Ovary (tissue), 9 donors: ENCODE measurements around the gene ZNF593. TPM values are rescaled to one million over a fixed set of nuclear protein-coding genes. Genes with fewer than 3 reads are reported as not detected.

Experiments used
- DNase-seq, 5 donors: peaks; one replicate each; pipeline ENCODE4 v3.0.0-alpha.2; 2019 to 2020
- H3K27ac ChIP-seq, 2 donors: fragments of 200-600 bp; one replicate each; pipeline versions ENCODE4 v1.5.1 to v1.8.0; 2019 to 2022
- H3K27me3 ChIP-seq: fragments of 200-600 bp; one replicate; pipeline ENCODE4 v1.8.0; 2022
- H3K36me3 ChIP-seq: fragments of 200-600 bp; sonication (generic); one replicate; pipeline ENCODE4 v1.5.1; 2019
- H3K4me1 ChIP-seq: one replicate; pipeline ENCODE4 v1.8.1; 2013; ENCODE audit warnings: mild to moderate bottlenecking, moderate library complexity; ENCODE audit not compliant: insufficient read depth
- H3K4me3 ChIP-seq: fragments of 200-600 bp; sonication (generic); one replicate; pipeline ENCODE4 v1.5.1; 2017
- H3K9me3 ChIP-seq, 2 donors: fragments of 200-600 bp in 1 of 2; sonication (generic) in 1 of 2; one replicate each; pipeline versions ENCODE4 v1.5.1 to v1.8.1; 2013 to 2019; ENCODE audit warnings: mild to moderate bottlenecking in 1 of 2, moderate library complexity in 1 of 2
- EP300 ChIP-seq: sonication (generic); formaldehyde crosslinking; IDR thresholded peaks from one replicate; pipeline ENCODE4 v1.6.1; 2017; ENCODE audit warnings: antibody characterized with exemption
- POLR2A ChIP-seq: fragments of 450-650 bp; IDR thresholded peaks from one replicate; pipeline ENCODE4 v1.6.1; 2017; ENCODE audit warnings: antibody characterized with exemption, mild to moderate bottlenecking, moderate library complexity
- WGBS, 3 donors: extraction: QIAGEN DNeasy Blood & Tissue Kit in 1 of 3; methylation state at CpG; one replicate each; pipeline versions ENCODE4 v1.1.5 to v1.1.7; 2013 to 2017; 5-methylcytosine and 5-hydroxymethylcytosine counted together
- intact Hi-C, 4 donors: fragments of 100-400 bp; cut with DNase I; formaldehyde crosslinking; loops; one replicate each; pipeline versions ENCODE4 v1.11.0 to v1.15.1; 2022 to 2023
- polyA plus RNA-seq, 2 donors: library from polyadenylated mRNA; stranded (reverse); fragments of 200-250 nt in 1 of 2; fragments of 350-450 nt in 1 of 2; fragmentation: Illumina TruSeq in 1 of 2; extraction: RNeasy Lipid Tissue Mini Kit (QIAGEN cat#74804) in 1 of 2; gene quantifications; one replicate each; pipeline ENCODE4 v1.2.3, GENCODE V29; 2013 to 2014
- total RNA-seq, 7 donors: library from RNA; depleted of rRNA in 2 of 7; stranded (reverse); fragments of >200 nt in 2 of 7; fragmentation: NEBNext Ultra II Directional in 3 of 7; extraction: Animal tissue kit (Norgen Biotek cat#: 25700) in 3 of 7; gene quantifications; one replicate each; pipeline versions ENCODE4 v1.1.0 to v1.2.4, GENCODE V29; 2016 to 2023
- TF ChIP-seq, protein P1 (sequence below), 3 donors: fragments of 450-650 bp in 2 of 3; fragments of 200-600 bp in 1 of 3; IDR thresholded peaks; one replicate each; pipeline versions ENCODE4 v1.5.1 to v1.8.0; 2016 to 2022; ENCODE audit warnings: antibody characterized with exemption in 3 of 3, mild to moderate bottlenecking in 1 of 3
- donor health status: DM: no; HTN: no; CAD: no; lungs with moderate emphysema.
- donor health status: DM: no; HTN: no; CAD: no.
- donor health status: Bipolar disorder and iron deficiency.
- donor health status: DM: yes; HTN: yes; CAD: no.
- donor health status: DM: no; HTN: no; CAD: no.
- donor health status: DM: yes; HTN: yes; CAD: no.

ZNF593 gene
- total and polyA plus RNA-seq, 9 donors: 1.8 to 62.5 (median 36.5) TPM

DNA sequence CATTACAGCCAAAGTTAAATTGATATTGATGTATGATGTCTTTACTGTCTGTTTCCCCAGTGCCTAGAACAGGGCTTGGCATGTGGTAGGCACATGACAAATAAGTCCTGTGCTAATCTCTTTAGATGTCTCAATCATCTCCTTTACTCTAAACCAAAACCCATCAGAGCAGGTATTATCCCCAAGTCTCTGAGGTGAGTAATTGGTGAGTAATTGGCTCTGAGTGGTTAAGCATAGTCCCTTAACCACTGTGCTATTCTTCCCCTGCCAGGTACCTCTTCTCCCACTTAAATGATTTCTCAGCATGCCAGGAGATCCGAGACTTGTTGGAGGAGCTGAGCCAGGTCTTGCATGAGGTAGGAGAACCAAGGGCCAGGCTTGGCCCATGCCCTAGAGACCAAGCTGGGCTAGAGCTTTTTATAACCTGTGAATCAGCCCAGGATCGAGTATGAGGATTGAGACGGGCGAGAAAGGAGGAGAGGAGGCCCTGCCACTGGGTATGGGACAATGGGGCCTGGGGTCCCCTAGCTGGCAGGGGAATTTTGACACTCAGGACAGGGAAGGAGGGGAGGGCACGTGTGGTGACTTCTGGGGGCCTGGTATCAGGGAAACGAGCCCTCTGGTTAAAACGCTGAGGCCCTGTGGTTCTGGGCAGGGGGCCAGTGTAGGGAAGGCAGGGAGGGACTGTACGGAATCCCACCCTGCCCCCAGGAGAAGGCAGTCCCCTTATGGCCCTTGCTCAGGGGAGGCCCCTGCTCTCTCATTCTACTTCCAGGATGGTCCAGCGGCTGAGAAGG lies 12.1 kb downstream of the ZNF593 start:
- WGBS, 3 donors: 61 to 68% (median 67%) methylated on average over 9 of the region's 9 CpGs
- no peaks in the 10 kb centered on the region for H3K4me1 ChIP-seq
- H3K27me3 ChIP-seq: no peaks in the 10 kb centered on the region
- no peaks in the 10 kb centered on the region for H3K9me3 ChIP-seq
- H3K27ac ChIP-seq: no peak overlapping the region
- no peak for DNase-seq
- no peaks in the 10 kb centered on the region for H3K36me3 ChIP-seq
- no peak for TF ChIP-seq POLR2A
- intact Hi-C loops: no loop called here
- no peak overlapping the region for H3K4me3 ChIP-seq

- Histone ChIP-seq H3K9me3 (no peaks in the 10 kb centered on the region), H3K4me3 (no peak overlapping the region), H3K27me3 (no peaks in the 10 kb centered on the region), H3K27ac (no peak overlapping the region), H3K4me1 (no peaks in the 10 kb centered on the region), H3K36me3 (no peaks in the 10 kb centered on the region)
- TF ChIP-seq POLR2A: no peak
- TF ChIP-seq, protein P1, sequence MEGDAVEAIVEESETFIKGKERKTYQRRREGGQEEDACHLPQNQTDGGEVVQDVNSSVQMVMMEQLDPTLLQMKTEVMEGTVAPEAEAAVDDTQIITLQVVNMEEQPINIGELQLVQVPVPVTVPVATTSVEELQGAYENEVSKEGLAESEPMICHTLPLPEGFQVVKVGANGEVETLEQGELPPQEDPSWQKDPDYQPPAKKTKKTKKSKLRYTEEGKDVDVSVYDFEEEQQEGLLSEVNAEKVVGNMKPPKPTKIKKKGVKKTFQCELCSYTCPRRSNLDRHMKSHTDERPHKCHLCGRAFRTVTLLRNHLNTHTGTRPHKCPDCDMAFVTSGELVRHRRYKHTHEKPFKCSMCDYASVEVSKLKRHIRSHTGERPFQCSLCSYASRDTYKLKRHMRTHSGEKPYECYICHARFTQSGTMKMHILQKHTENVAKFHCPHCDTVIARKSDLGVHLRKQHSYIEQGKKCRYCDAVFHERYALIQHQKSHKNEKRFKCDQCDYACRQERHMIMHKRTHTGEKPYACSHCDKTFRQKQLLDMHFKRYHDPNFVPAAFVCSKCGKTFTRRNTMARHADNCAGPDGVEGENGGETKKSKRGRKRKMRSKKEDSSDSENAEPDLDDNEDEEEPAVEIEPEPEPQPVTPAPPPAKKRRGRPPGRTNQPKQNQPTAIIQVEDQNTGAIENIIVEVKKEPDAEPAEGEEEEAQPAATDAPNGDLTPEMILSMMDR (IDR thresholded peaks at IDR 0.05): no peak
- no peak for DNase-seq
- intact Hi-C loops: no loop called here
- WGBS, 3 donors: 73 to 77% (median 76%) methylated on average over 7 of the region's 7 CpGs
Measured at GRCh38 chr1:26182383-26182696, 12.6 kb downstream of the ZNF593 start.

- no peak overlapping the region for H3K4me3 ChIP-seq
- no peaks in the 10 kb centered on the region for H3K4me1 ChIP-seq
- no peak overlapping the region for H3K27ac ChIP-seq
- DNase-seq: no peak
- TF ChIP-seq EP300: no peak
- TF ChIP-seq, protein P1 (IDR thresholded peaks at IDR 0.05): no peak
- no peak for TF ChIP-seq POLR2A
- no peaks in the 10 kb centered on the region for H3K36me3 ChIP-seq
- intact Hi-C loops: no loop called here
- WGBS, 3 donors: 86 to 89% (median 87%) methylated on average over 7 of the region's 7 CpGs
- no peaks in the 10 kb centered on the region for H3K9me3 ChIP-seq
- no peaks in the 10 kb centered on the region for H3K27me3 ChIP-seq
Measured at GRCh38 chr1:26184086-26184485, 14.4 kb downstream of the ZNF593 start.

GRCh38 chr1:26184883-26185282 lies 15.2 kb downstream of the ZNF593 start:
- intact Hi-C loops: no loop called here
- TF ChIP-seq EP300: no peak
- no peak for TF ChIP-seq POLR2A
- TF ChIP-seq, protein P1 (IDR thresholded peaks at IDR 0.05): no peak
- Histone ChIP-seq H3K27ac (no peak overlapping the region), H3K36me3 (no peaks in the 10 kb centered on the region), H3K4me1 (no peaks in the 10 kb centered on the region), H3K4me3 (no peak overlapping the region), H3K27me3 (no peaks in the 10 kb centered on the region), H3K9me3 (no peaks in the 10 kb centered on the region)
- WGBS, 3 donors: 91 to 94% (median 93%) methylated on average over 21 of the region's 21 CpGs
- no peak for DNase-seq

DNA sequence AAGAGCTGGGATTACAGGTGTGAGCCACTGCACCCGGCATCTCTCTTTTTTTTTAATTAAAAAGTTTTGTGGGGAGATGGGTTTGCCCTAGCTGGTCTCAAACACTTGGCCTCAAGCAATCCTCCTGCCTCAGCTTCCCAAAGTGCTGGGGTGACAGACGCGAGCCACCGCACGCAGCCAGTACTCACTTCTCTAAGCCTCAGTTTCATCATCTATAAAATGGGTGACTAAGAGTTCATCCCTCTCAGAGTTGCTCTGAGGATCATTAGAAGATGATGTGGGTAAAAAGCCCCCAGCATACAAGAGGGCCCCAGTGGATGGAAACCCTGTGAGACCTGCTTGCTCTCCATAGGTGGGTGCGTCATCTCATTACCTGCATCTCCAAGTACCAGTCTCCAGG lies 18.2 kb downstream of the ZNF593 start:
- H3K4me3 ChIP-seq: no peak overlapping the region
- intact Hi-C loops: no loop called here
- 95 to 96% (median 96%) methylated on average over 6 of the region's 6 CpGs for WGBS, 3 donors
- H3K36me3 ChIP-seq: no peaks in the 10 kb centered on the region
- no peak overlapping the region for H3K27ac ChIP-seq
- DNase-seq: no peak
- TF ChIP-seq, protein P1 (IDR thresholded peaks at IDR 0.05): no peak
- TF ChIP-seq POLR2A (no peak), EP300 (no peak)
- H3K27me3 ChIP-seq: no peaks in the 10 kb centered on the region
- no peaks in the 10 kb centered on the region for H3K4me1 ChIP-seq
- no peaks in the 10 kb centered on the region for H3K9me3 ChIP-seq
